SJSA1 (cell line): ENCODE measurements around the gene ZNF581. TPM values are rescaled to one million over a fixed set of nuclear protein-coding genes. Genes with fewer than 3 reads are reported as not detected.

Source experiments
- DNase-seq, 2 experiments: peaks; one replicate each; pipeline ENCODE4 v3.0.0-alpha.2; 2015 to 2020; ENCODE audit warnings: low spot score in 2 of 2, low read depth in 1 of 2
- H3K27ac ChIP-seq: fragments of 250-450 bp; sonication (Bioruptor Pico); 2 replicates; pipeline ENCODE4 v1.5.1; 2020; ENCODE audit warnings: mild to moderate bottlenecking, moderate library complexity
- H3K27me3 ChIP-seq: fragments of 250-450 bp; sonication (Bioruptor Pico); replicated peaks from 2 replicates; pipeline ENCODE4 v1.5.1; 2020; ENCODE audit warnings: mild to moderate bottlenecking, moderate library complexity
- H3K36me3 ChIP-seq: fragments of 250-450 bp; sonication (Bioruptor Pico); 2 replicates; pipeline ENCODE4 v1.5.1; 2020; ENCODE audit warnings: mild to moderate bottlenecking
- H3K4me1 ChIP-seq: fragments of 250-450 bp; sonication (Bioruptor Pico); replicated peaks from 2 replicates; pipeline ENCODE4 v1.6.1; 2021; ENCODE audit warnings: mild to moderate bottlenecking
- H3K4me3 ChIP-seq: fragments of 250-450 bp; sonication (Bioruptor Pico); 2 replicates; pipeline ENCODE4 v1.5.1; 2020; ENCODE audit warnings: mild to moderate bottlenecking
- H3K9me3 ChIP-seq: fragments of 250-450 bp; sonication (Bioruptor Pico); replicated peaks from 2 replicates; pipeline ENCODE4 v1.5.1; 2020; ENCODE audit warnings: mild to moderate bottlenecking
- total RNA-seq: library from RNA; depleted of rRNA; stranded (reverse); fragments of >200 nt; shearing (Covaris generic); gene quantifications from 2 replicates; pipeline ENCODE4 v1.2.3, GENCODE V29; 2014

ZNF581 gene
- total RNA-seq, 1 experiment from 2014 or later, result 5.5 TPM

GRCh38 chr19:55615543-55616394 is 27.7 kb upstream of the ZNF581 start:
- H3K36me3 ChIP-seq, result peaks cover 40% of the 10 kb centered on the region
- H3K27me3 ChIP-seq, result no peaks in the 10 kb centered on the region
- no peak overlapping the region for H3K4me3 ChIP-seq
- no peaks in the 10 kb centered on the region for H3K4me1 ChIP-seq
- H3K27ac ChIP-seq, result no peak overlapping the region
- H3K9me3 ChIP-seq, result no peaks in the 10 kb centered on the region
- no peak for DNase-seq

DNA sequence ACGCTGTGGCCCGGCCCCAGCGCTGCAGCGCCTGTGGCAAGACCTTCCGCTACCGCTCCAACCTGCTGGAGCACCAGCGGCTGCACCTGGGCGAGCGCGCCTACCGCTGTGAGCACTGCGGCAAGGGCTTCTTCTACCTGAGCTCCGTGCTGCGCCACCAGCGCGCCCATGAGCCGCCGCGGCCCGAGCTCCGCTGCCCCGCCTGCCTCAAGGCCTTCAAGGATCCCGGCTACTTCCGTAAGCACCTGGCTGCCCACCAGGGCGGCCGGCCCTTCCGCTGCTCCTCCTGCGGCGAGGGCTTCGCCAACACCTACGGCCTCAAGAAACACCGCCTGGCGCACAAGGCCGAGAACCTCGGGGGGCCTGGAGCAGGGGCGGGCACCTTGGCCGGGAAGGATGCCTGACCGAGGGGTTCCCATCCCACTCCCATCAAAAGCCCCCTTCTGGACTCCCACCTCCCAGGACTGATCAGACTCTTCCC is 27.0 kb upstream of the ZNF581 start:
- no peak overlapping the region for H3K4me3 ChIP-seq

DNA sequence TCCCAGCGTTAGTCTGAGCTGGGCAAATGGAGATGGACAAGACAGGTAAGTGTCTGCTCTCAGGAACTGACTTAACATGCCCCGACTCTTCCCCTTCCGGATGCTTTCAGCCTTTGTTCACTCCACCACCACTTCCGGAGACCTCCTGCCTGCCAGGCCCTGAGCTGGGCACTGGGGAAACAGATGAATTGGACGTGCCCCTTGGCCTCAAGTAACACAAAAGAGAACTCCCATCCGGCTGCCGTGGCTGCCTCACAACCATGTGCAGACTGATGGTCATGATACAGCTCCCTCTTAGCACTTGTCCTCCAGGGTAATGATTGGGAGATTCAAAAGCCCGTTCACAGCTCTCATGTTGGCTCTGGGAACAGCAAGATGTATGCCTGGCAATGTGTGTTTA is 26.0 kb upstream of the ZNF581 start:
- H3K4me1 ChIP-seq, result no peaks in the 10 kb centered on the region
- no peak for DNase-seq
- no peak overlapping the region for H3K4me3 ChIP-seq
- H3K36me3 ChIP-seq, result peaks cover 48% of the 10 kb centered on the region
- H3K27ac ChIP-seq, result no peak overlapping the region
- H3K27me3 ChIP-seq, result no peaks in the 10 kb centered on the region
- no peaks in the 10 kb centered on the region for H3K9me3 ChIP-seq

More for the DNA sequence above, 27.0 kb upstream of the ZNF581 start:
- no peaks in the 10 kb centered on the region for H3K27me3 ChIP-seq
- DNase-seq, result no peak
- no peaks in the 10 kb centered on the region for H3K4me1 ChIP-seq
- no peaks in the 10 kb centered on the region for H3K9me3 ChIP-seq
- no peak overlapping the region for H3K27ac ChIP-seq
- H3K36me3 ChIP-seq, result peaks cover 41% of the 10 kb centered on the region

- no peaks in the 10 kb centered on the region for H3K9me3 ChIP-seq
- H3K4me3 ChIP-seq, result no peak overlapping the region
- no peaks in the 10 kb centered on the region for H3K27me3 ChIP-seq
- no peak overlapping the region for H3K27ac ChIP-seq
- no peaks in the 10 kb centered on the region for H3K4me1 ChIP-seq
- no peak for DNase-seq
- peaks cover 51% of the 10 kb centered on the region for H3K36me3 ChIP-seq
Measured at GRCh38 chr19:55618426-55618825, 25.0 kb upstream of the ZNF581 start.

DNA sequence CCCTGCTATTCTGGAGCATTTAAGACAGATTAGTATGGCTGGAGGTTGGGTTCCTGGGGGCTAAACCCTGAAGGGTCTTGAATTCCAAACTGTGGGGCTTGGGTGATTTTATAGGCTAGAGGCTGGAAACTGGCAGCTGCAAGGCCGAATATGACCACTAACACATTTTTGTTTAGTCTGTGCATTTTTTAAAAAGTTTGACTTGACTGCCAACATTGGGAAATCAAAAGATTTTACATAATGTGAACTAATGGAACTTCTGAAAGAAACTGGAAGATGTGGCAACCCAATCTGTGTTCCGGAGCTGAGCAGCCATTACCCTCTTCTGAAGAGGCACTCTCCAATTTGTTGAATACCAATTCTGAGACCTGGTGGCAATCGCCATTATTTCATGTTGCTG is 24.2 kb upstream of the ZNF581 start:
- Histone ChIP-seq H3K9me3 (no peaks in the 10 kb centered on the region), H3K4me1 (0 out of 2 replicates have a peak, but pooled peaks cover 3% of the 10 kb centered on the region), H3K36me3 (peaks cover 51% of the 10 kb centered on the region), H3K4me3 (no peak overlapping the region), H3K27ac (no peak overlapping the region), H3K27me3 (no peaks in the 10 kb centered on the region)
- no peak for DNase-seq

DNA sequence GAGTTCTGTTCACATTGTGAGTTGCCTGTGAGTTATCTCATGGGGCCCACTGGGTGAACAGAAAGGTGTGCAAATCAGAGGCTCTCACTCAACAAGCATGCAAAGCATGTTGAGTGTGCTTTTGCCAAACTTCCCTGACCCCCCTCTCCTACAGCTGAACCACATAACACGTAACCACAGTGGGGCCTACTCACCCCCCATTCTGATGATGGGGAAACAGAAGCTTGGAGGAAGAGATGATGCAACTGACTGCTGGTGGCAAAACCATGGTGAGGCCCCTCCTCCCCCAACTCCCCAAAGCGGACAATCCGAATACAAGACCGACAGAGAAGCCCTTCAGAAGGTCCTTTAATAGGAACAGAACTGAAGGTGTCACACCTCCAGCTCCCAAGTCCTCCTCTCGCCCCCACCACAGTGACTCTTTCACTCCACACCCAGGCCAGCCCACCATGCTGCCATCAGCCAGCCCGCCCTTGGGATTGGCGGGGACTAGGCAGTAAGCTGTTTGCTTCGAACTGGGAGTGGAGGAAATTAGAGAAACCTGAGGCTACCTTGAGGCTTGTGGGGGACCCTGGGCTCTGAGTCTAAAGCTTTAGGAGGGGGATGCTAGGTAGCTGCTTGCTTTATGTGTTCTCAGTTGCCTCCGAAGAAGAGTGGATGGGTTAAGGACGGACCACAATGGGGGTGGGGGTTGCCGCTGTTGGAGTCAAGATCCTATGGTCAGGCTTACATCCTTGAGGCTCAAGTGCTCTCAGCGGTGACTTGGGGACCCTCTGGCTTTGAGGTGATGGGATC is 22.8 kb upstream of the ZNF581 start:
- 0 out of 2 replicates have a peak, but pooled peaks cover 9% of the 10 kb centered on the region for H3K4me1 ChIP-seq
- no peak overlapping the region for H3K4me3 ChIP-seq
- no peaks in the 10 kb centered on the region for H3K9me3 ChIP-seq
- H3K36me3 ChIP-seq, result peaks cover 42% of the 10 kb centered on the region
- DNase-seq, result no peak
- H3K27ac ChIP-seq, result no peak overlapping the region
- H3K27me3 ChIP-seq, result no peaks in the 10 kb centered on the region

- no peaks in the 10 kb centered on the region for H3K9me3 ChIP-seq
- no peak overlapping the region for H3K4me3 ChIP-seq
- H3K4me1 ChIP-seq, result 0 out of 2 replicates have a peak, but pooled peaks cover 9% of the 10 kb centered on the region
- H3K27me3 ChIP-seq, result no peaks in the 10 kb centered on the region
- H3K36me3 ChIP-seq, result peaks cover 36% of the 10 kb centered on the region
- H3K27ac ChIP-seq, result no peak overlapping the region
- no peak for DNase-seq
Measured at GRCh38 chr19:55621205-55621672, 22.2 kb upstream of the ZNF581 start.

DNA sequence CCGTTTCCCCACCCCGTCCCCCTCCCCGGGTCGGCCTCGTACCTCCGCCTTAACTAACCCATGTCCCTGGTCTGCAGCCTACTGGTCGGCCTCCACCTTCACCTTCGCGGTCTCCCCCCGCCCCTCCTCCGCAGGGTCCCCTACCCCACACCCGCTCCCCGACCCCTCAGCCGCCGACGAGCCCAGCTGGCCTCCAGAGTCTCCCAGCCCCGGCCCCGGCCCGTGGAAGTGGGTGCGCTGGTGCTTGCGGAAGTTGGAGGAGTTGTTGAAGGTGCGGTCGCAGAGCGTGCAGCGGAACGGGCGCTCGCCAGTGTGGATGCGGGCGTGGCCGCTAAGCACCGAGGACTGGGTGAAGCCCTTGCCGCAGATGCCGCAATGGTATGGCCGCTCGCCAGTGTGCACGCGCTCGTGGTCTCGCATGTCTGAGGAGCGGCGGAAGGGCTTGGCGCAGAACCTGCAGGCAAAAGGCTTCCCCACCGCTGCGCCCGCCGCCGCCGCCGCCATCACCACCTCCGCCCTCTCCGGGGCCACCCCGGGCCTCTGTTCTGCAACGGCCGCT is 21.7 kb upstream of the ZNF581 start:
- Histone ChIP-seq H3K4me1 (0 out of 2 replicates have a peak, but pooled peaks cover 9% of the 10 kb centered on the region), H3K36me3 (peaks cover 31% of the 10 kb centered on the region), H3K9me3 (no peaks in the 10 kb centered on the region), H3K27me3 (no peaks in the 10 kb centered on the region), H3K27ac (no peak overlapping the region), H3K4me3 (no peak overlapping the region)
- DNase-seq, result no peak

DNA sequence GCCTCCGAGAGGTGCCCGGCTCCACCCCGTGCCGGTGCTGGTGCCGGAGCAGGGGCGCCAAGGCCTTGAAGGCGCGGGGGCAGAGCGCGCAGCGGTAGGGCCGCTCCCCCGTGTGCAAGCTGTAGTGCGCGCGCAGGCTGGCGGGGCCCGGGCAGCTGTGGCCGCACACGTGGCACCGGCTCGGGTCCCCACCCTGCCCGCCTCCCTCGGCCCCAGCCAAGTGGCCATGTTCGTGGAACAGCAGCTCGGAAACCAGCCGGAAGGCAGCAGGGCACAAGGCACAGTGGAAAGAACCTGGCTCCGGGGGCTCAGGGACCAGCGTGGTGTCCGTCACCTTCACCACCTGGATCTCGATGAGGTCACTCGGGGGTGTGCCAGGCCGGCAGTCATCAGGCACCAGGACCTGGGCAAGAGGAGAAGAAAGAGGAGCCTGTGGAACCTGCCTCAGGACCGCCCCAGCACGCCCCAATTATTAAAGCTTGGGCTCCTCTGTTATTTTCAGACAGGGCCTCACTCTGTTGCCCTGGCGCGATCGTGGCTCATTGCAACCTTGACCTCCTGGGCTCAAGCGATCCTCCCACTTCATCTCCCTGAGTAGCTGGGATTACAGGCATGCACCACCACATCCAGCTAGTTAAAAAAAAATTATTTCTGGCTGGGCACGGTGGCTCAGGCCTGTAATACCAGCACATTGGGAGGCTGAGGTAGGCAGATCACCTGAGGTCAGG is 21.0 kb upstream of the ZNF581 start:
- Histone ChIP-seq H3K4me1 (0 out of 2 replicates have a peak, but pooled peaks cover 9% of the 10 kb centered on the region), H3K36me3 (peaks cover 28% of the 10 kb centered on the region), H3K27ac (no peak overlapping the region), H3K9me3 (no peaks in the 10 kb centered on the region), H3K4me3 (no peak overlapping the region), H3K27me3 (no peaks in the 10 kb centered on the region)
- DNase-seq, result no peak

- Histone ChIP-seq H3K27ac (no peak overlapping the region), H3K4me3 (no peak overlapping the region)
- no peak for DNase-seq
Measured at GRCh38 chr19:55623130-55623529, 20.3 kb upstream of the ZNF581 start.

DNA sequence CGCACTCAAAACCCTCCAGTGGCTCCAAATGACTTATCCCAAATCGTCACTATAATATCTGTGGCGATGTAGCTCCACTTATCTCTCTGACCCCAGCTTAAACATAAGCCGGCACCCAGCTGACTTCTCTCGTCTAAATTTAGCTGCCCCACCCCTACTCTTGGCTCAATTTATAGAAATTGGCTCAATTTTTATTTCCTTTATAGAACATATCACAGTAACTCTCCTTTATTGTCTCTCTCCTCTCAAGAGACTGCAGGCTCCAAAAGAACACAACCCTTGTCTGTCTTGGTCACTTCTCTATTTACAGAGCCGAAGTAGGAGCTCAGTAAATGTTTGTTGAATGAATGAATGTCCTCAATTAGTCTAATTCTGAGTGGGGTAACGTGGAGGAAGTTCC is 19.9 kb upstream of the ZNF581 start:
- Histone ChIP-seq H3K36me3 (peaks cover 20% of the 10 kb centered on the region), H3K27me3 (no peaks in the 10 kb centered on the region), H3K9me3 (no peaks in the 10 kb centered on the region), H3K27ac (no peak overlapping the region), H3K4me1 (0 out of 2 replicates have a peak, but pooled peaks cover 9% of the 10 kb centered on the region), H3K4me3 (peak overlapping the region; percentile 55)
- no peak for DNase-seq

More at GRCh38 chr19:55623130-55623529, 20.3 kb upstream of the ZNF581 start:
- H3K27me3 ChIP-seq, result no peaks in the 10 kb centered on the region
- H3K36me3 ChIP-seq, result peaks cover 20% of the 10 kb centered on the region
- 0 out of 2 replicates have a peak, but pooled peaks cover 9% of the 10 kb centered on the region for H3K4me1 ChIP-seq
- H3K9me3 ChIP-seq, result no peaks in the 10 kb centered on the region

DNA sequence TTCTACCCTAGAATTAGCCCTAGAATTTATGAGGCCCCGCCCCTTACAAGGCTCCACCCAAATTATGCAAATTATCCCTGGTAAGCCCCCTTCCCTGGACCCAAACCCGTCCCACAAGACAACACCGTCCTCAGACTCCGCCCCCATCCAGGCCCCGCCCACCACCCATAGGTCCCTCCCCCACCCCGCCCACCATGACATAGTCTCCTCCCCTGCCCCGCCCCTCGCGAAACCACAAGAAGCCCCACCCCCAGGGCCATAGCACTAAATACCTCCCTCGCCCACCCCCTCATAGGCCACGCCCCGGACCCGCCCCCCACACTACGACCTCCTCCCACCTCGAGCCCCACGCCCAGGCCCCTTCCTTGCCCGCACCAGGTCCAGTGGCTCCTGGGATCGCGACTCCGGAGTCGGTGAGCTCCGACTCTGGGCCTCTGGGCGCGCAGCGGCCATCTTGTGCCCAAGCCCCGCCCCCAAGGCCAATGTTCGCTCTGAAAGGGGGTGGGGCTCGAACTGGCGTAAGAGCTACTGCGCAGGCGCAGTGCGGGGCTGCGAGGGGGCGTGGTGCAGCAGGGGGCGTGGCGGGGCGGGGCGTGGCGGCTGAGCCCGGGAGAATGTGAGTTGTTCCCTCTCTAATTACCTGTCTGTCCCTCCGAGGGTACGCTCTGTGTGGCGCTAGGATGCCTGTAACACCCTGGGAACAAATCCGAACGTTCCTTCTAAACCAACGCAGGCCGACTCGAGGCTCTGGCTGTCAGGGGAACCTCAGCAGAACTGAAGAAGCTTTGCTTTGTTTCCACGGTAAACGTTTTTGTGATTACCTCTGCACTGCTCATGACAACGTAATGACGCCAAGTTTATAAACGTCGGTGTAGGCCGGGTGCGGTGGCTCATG is 19.1 kb upstream of the ZNF581 start, which contains the start of gene ZNF784:
ZNF784 (minus strand) TSS at position 458 of the 895 bp plus-strand sequence; CDS start at position 453, 5 bp downstream.
- Histone ChIP-seq H3K4me3 (peak within 1 kb of the TSS; percentile 55), H3K36me3 (peaks cover 20% of the 10 kb centered on the region), H3K9me3 (no peaks in the 10 kb centered on the region), H3K4me1 (0 out of 2 replicates have a peak, but pooled peaks cover 9% of the 10 kb centered on the region), H3K27me3 (no peaks in the 10 kb centered on the region), H3K27ac (peak within 1 kb of the TSS; percentile 78)
- DNase-seq, result peak; percentile 85 to 91
